Uterus (tissue), 2 donors: ENCODE results near the gene RFC4.

ENCODE experiments used
- POLR2A ChIP-seq, 2 donors: fragments of 450-650 bp; IDR thresholded peaks; one replicate each; pipeline ENCODE4 v1.6.1; 2016; ENCODE audit warnings: antibody characterized with exemption in 2 of 2, mild to moderate bottlenecking in 1 of 2, moderate library complexity in 1 of 2
- TF ChIP-seq, protein P1 (sequence below), 4 experiments: fragments of 200-600 bp in 2 of 4; fragments of 450-650 bp in 2 of 4; sonication (generic) in 2 of 4; IDR thresholded peaks; one replicate each; pipeline ENCODE4 v1.5.1; 2016 to 2019; ENCODE audit warnings: antibody characterized with exemption in 4 of 4, mild to moderate bottlenecking in 2 of 4, moderate library complexity in 1 of 4

GRCh38 chr3:186842426-186843038 lies 36.2 kb upstream of the RFC4 start, which contains the start of gene ADIPOQ:
- TF ChIP-seq POLR2A (IDR thresholded peaks at IDR 0.05): no peak
- TF ChIP-seq, protein P1, sequence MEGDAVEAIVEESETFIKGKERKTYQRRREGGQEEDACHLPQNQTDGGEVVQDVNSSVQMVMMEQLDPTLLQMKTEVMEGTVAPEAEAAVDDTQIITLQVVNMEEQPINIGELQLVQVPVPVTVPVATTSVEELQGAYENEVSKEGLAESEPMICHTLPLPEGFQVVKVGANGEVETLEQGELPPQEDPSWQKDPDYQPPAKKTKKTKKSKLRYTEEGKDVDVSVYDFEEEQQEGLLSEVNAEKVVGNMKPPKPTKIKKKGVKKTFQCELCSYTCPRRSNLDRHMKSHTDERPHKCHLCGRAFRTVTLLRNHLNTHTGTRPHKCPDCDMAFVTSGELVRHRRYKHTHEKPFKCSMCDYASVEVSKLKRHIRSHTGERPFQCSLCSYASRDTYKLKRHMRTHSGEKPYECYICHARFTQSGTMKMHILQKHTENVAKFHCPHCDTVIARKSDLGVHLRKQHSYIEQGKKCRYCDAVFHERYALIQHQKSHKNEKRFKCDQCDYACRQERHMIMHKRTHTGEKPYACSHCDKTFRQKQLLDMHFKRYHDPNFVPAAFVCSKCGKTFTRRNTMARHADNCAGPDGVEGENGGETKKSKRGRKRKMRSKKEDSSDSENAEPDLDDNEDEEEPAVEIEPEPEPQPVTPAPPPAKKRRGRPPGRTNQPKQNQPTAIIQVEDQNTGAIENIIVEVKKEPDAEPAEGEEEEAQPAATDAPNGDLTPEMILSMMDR (IDR thresholded peaks at IDR 0.05): no peak
